ENCODE results near the gene VWA8. TPM values are rescaled to one million over a fixed set of nuclear protein-coding genes. Genes with fewer than 3 reads are reported as not detected.

VWA8 gene
- total and polyA plus RNA-seq, 4 donors, result 7.1 to 50.3 (median 12.4) TPM

- Histone ChIP-seq H3K4me1 (ENCODE audit: control insufficient read depth in 4 of 4, insufficient read depth in 4 of 4, low read length in 3 of 4) (peaks cover 0 to 9% (median 3%) of the 10 kb centered on the region in 4 donors), H3K27ac (ENCODE audit: low read depth in 1 of 2, low read length in 2 of 2) (no peak overlapping the region), H3K9me3 (ENCODE audit: control insufficient read depth in 4 of 4, low read length in 3 of 4) (no peaks in the 10 kb centered on the region), H3K4me3 (ENCODE audit: low read depth in 1 of 3, low read length in 3 of 3) (no peak overlapping the region), H3K27me3 (ENCODE audit: control insufficient read depth in 4 of 4, insufficient read depth in 4 of 4, low read length in 3 of 4) (no peaks in the 10 kb centered on the region), H3K36me3 (ENCODE audit: control insufficient read depth in 4 of 4, insufficient read depth in 3 of 4, low read depth in 1 of 4, low read length in 3 of 4) (peaks cover 1 to 12% (median 6%) of the 10 kb centered on the region in 4 donors), H3K9ac (ENCODE audit: low read depth in 1 of 2, low read length in 2 of 2) (no peak overlapping the region)
- DNase-seq (ENCODE audit: low spot score), result no peak
- WGBS, result 62% methylated on average over 6 of the region's 6 CpGs
- TF ChIP-seq HNF4A (conservative IDR thresholded peaks at IDR 0.05) (no peak), FOXA2 (IDR thresholded peaks at IDR 0.05) (no peak), MAX (IDR thresholded peaks at IDR 0.05) (no peak), GABPA (IDR thresholded peaks at IDR 0.05 in 1 of 2, conservative IDR thresholded peaks at IDR 0.05 in 1 of 2) (no peak), ATF3 (IDR thresholded peaks at IDR 0.05) (no peak), RXRA (IDR thresholded peaks at IDR 0.05) (no peak), EGR1 (IDR thresholded peaks at IDR 0.05; ENCODE audit: low read depth in 2 of 2) (no peak), NR2F2 (IDR thresholded peaks at IDR 0.05) (no peak), SP1 (IDR thresholded peaks at IDR 0.05) (no peak), HNF4G (IDR thresholded peaks at IDR 0.05) (no peak), CTCF (IDR thresholded peaks at IDR 0.05; ENCODE audit: low read depth, low read length, missing input control) (no peak), YY1 (IDR thresholded peaks at IDR 0.05) (no peak), TAF1 (conservative IDR thresholded peaks at IDR 0.05) (no peak), RAD21 (IDR thresholded peaks at IDR 0.05) (no peak), JUND (IDR thresholded peaks at IDR 0.05) (no peak), ZBTB33 (IDR thresholded peaks at IDR 0.05) (no peak), FOXA1 (IDR thresholded peaks at IDR 0.05) (no peak), REST (IDR thresholded peaks at IDR 0.05) (no peak)
Measured at GRCh38 chr13:41582027-41582463, 378.9 kb downstream of the VWA8 start.
